Measurements from ENCODE around the gene VWA8. TPM values are rescaled to one million over a fixed set of nuclear protein-coding genes. Genes with fewer than 3 reads are reported as not detected.

VWA8 gene
- total and polyA plus RNA-seq, 2 of the 13 experiments (the other 11 are each of a cell fraction or from before 2014, with no cell fraction given) = 9.1 to 17.3 TPM

DNA sequence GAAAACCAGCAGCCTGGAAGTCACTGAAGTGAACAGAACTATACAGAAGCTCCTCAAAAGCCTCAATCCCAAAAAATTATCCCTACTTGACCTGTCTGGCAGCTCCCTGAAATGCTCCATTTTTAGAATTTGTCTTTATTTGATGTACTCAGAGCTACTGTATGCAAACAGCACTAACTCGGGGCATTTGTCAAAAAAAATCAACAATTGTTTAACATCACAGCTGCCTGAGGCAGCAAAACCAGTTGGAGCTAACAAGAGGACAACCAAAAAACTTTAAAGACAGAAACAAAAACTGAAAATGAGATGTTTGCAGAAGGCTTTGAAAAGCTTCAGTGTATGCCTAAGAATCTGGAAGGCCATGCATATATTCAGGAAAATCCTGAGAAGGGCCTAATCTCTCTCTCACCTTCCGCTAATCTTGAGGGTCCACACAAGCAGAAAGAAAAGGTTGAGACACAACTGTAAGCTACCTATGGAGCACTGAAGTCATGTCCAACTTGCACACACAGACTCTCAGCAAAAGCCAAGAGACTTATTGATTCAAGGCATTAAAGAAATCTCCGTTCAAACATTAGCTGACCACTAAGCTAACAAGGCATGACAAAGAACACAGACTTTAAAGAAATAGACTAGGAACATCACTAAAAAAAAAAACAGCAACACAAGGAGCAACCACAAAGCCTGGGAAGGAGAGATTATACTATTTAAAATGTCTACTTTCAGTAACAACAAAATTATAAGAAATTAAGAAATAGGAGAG is 16.1 kb downstream of the VWA8 start (continued):
- TF ChIP-seq CREM (IDR thresholded peaks at IDR 0.05) = peak; percentile 40; the same call in 1 of the 2 replicates
- TF ChIP-seq CREM (CRISPR knock-in tag; IDR thresholded peaks at IDR 0.05) = no peak
- TF ChIP-seq HDAC2 (CRISPR knock-in tag; IDR thresholded peaks at IDR 0.05) = 0 out of 2 replicates have a peak, but pooled peaks have one; percentile 36
- peak; percentile 39; the same call in 1 of the 2 replicates for TF ChIP-seq AHDC1 (CRISPR knock-in tag; IDR thresholded peaks at IDR 0.05; ENCODE audit: borderline replicate concordance)
- TF ChIP-seq ZNF362 (CRISPR knock-in tag; IDR thresholded peaks at IDR 0.05; ENCODE audit: borderline replicate concordance) = peak; percentile 87
- TF ChIP-seq NCOA2 (CRISPR knock-in tag; IDR thresholded peaks at IDR 0.05) = peak; percentile 57; the same call in 1 of the 2 replicates
- TF ChIP-seq, protein P1, sequence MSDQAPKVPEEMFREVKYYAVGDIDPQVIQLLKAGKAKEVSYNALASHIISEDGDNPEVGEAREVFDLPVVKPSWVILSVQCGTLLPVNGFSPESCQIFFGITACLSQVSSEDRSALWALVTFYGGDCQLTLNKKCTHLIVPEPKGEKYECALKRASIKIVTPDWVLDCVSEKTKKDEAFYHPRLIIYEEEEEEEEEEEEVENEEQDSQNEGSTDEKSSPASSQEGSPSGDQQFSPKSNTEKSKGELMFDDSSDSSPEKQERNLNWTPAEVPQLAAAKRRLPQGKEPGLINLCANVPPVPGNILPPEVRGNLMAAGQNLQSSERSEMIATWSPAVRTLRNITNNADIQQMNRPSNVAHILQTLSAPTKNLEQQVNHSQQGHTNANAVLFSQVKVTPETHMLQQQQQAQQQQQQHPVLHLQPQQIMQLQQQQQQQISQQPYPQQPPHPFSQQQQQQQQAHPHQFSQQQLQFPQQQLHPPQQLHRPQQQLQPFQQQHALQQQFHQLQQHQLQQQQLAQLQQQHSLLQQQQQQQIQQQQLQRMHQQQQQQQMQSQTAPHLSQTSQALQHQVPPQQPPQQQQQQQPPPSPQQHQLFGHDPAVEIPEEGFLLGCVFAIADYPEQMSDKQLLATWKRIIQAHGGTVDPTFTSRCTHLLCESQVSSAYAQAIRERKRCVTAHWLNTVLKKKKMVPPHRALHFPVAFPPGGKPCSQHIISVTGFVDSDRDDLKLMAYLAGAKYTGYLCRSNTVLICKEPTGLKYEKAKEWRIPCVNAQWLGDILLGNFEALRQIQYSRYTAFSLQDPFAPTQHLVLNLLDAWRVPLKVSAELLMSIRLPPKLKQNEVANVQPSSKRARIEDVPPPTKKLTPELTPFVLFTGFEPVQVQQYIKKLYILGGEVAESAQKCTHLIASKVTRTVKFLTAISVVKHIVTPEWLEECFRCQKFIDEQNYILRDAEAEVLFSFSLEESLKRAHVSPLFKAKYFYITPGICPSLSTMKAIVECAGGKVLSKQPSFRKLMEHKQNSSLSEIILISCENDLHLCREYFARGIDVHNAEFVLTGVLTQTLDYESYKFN (CRISPR knock-in tag; conservative IDR thresholded peaks at IDR 0.05) = 0 out of 2 replicates have a peak, but pooled peaks have one; percentile 32
- TF ChIP-seq MXD1 (CRISPR knock-in tag; IDR thresholded peaks at IDR 0.05) = no peak
- TF ChIP-seq HMG20A (CRISPR knock-in tag; IDR thresholded peaks at IDR 0.05; ENCODE audit: borderline replicate concordance) = peak; percentile 66; the same call in 1 of the 2 replicates
- 0 out of 2 replicates have a peak, but pooled peaks have one; percentile 30 for TF ChIP-seq RXRB (CRISPR knock-in tag; IDR thresholded peaks at IDR 0.05; ENCODE audit: borderline replicate concordance)
- no peak for TF ChIP-seq CREB1 (IDR thresholded peaks at IDR 0.05)
- TF ChIP-seq CREB1 (CRISPR knock-in tag; IDR thresholded peaks at IDR 0.05) = peak; percentile 20; the same call in 1 of the 2 replicates
- peak; percentile 93 for TF ChIP-seq PITX1 (CRISPR knock-in tag; IDR thresholded peaks at IDR 0.05)
- TF ChIP-seq, protein P2, sequence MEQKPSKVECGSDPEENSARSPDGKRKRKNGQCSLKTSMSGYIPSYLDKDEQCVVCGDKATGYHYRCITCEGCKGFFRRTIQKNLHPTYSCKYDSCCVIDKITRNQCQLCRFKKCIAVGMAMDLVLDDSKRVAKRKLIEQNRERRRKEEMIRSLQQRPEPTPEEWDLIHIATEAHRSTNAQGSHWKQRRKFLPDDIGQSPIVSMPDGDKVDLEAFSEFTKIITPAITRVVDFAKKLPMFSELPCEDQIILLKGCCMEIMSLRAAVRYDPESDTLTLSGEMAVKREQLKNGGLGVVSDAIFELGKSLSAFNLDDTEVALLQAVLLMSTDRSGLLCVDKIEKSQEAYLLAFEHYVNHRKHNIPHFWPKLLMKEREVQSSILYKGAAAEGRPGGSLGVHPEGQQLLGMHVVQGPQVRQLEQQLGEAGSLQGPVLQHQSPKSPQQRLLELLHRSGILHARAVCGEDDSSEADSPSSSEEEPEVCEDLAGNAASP (CRISPR knock-in tag; IDR thresholded peaks at IDR 0.05; ENCODE audit: borderline replicate concordance) = no peak
